ENCODE data around the gene DDX3X. TPM values are rescaled to one million over a fixed set of nuclear protein-coding genes. Genes with fewer than 3 reads are reported as not detected.

DDX3X gene
- total RNA-seq, 4 donors from 2014 or later, result 170 to 252 (median 224) TPM

DNA sequence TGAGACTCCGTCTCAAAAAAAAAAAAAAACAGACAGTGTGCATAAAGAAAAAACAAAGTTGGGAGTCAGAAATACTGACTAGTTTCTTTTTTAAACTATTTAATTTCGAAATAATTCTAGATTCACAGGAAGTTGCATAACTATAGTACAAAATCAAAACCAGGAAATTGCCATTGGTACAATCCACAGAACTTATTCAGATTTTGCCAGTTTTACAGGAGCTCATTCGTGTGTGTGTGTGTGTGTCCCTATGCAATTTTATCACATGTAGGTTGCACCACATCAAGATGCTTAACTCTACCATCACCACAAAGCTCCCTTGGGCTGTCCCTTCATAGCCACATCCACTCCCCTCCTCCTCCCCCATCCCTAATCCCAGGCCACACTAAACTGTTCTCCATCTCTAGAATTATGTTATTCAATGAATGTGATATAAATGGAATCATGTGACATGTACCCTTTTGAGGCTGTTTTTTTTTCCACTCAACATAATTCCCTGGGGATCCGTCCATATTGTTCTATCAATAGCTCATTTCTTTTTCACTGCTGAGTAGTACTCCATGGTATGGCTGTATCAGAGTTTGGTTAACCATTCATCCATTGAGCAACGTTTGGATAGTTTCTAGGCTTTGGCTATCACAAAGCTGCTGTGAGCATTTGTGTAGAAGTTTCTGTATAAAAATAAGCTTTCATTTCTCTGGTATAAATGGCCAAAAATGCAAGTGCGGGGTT, 16.3 kb upstream of the DDX3X start:
- no peak overlapping the region for H3K4me3 ChIP-seq (ENCODE audit: low read depth, poor library complexity, severe bottlenecking)
- intact Hi-C loops (cut with DNase I; ENCODE audit: low total_unique reads), result no loop called here
- TF ChIP-seq, protein P1, sequence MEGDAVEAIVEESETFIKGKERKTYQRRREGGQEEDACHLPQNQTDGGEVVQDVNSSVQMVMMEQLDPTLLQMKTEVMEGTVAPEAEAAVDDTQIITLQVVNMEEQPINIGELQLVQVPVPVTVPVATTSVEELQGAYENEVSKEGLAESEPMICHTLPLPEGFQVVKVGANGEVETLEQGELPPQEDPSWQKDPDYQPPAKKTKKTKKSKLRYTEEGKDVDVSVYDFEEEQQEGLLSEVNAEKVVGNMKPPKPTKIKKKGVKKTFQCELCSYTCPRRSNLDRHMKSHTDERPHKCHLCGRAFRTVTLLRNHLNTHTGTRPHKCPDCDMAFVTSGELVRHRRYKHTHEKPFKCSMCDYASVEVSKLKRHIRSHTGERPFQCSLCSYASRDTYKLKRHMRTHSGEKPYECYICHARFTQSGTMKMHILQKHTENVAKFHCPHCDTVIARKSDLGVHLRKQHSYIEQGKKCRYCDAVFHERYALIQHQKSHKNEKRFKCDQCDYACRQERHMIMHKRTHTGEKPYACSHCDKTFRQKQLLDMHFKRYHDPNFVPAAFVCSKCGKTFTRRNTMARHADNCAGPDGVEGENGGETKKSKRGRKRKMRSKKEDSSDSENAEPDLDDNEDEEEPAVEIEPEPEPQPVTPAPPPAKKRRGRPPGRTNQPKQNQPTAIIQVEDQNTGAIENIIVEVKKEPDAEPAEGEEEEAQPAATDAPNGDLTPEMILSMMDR (IDR thresholded peaks at IDR 0.05), result no peak
- TF ChIP-seq POLR2A (IDR thresholded peaks at IDR 0.05), result no peak
- 73 to 76% methylated on average over 6 of the region's 6 CpGs for WGBS, 2 donors
- no peak for DNase-seq (ENCODE audit: low spot score in 2 of 2)

DNA sequence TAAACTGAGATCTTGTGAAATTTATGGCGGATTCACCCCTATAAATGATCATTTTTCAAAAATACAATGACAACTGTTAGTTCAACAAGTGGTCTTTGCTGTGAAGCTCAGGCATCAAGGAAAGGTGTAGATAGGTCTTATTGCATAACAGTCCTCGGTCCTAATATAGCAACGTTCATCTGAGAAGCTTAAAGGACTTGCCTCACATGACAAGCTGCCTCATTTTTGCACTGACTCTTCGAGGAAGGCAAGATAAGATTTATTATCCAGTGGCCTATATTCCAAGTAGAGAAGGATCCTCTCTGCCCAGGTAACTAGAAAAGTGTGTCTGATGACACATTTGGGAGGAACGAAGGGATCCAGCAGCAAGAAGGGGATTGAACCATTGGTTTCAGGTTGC, 13.6 kb upstream of the DDX3X start:
- WGBS, 2 donors, result 87% methylated on average over 5 of the region's 5 CpGs
- intact Hi-C loops (cut with DNase I; ENCODE audit: low total_unique reads), result no loop called here
- TF ChIP-seq POLR2A (IDR thresholded peaks at IDR 0.05), result no peak
- TF ChIP-seq, protein P1 (IDR thresholded peaks at IDR 0.05), result no peak
- no peak for DNase-seq (ENCODE audit: low spot score in 2 of 2)
- H3K4me3 ChIP-seq (ENCODE audit: low read depth, poor library complexity, severe bottlenecking), result no peak overlapping the region

DNA sequence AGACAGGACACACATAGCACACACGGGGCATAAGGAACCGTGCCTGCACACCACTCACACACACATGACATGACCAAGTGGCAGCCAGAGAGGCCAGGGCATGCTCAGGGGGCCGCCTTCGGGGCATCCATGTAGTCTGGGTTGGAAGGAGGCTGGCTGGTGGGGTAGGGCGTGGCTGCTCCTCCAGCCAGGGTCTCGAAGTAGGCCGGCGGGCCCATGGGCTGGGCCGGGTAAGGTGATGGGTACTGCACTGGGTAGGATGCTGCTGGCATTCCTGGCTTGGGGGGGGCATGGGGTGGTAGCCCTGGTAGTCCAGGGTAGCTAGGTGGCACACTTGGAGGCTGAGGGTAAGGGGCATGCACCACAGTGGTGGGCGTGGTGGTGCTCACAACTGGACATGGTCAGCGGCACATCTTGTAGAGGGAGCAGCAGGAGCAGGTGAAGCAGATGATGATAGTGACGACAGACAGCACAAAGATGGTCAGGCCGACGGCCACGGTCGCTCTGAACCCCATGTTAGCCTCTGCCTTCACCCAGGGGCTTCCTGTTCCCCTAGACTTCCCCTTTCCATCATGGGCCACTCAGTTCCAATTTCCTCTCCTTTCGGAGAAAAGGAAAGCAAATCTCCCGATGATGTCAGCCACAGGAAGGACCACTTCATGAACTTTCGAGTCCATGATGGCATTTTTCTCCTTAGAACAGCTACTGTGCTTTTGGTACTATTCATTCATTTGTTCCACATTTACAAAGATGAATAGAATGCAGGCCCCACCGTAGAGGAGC, 10.9 kb upstream of the DDX3X start:
- no peak overlapping the region for H3K4me3 ChIP-seq (ENCODE audit: low read depth, poor library complexity, severe bottlenecking)
- intact Hi-C loops (cut with DNase I; ENCODE audit: low total_unique reads), result no loop called here
- WGBS, 2 donors, result 84 to 91% methylated on average over 14 to 20 of the region's 20 CpGs
- peak in 1 of 2 donors; percentile 71 for DNase-seq (ENCODE audit: low spot score in 2 of 2)
- no peak for TF ChIP-seq POLR2A (IDR thresholded peaks at IDR 0.05)
- TF ChIP-seq, protein P1 (IDR thresholded peaks at IDR 0.05), result no peak

DNA sequence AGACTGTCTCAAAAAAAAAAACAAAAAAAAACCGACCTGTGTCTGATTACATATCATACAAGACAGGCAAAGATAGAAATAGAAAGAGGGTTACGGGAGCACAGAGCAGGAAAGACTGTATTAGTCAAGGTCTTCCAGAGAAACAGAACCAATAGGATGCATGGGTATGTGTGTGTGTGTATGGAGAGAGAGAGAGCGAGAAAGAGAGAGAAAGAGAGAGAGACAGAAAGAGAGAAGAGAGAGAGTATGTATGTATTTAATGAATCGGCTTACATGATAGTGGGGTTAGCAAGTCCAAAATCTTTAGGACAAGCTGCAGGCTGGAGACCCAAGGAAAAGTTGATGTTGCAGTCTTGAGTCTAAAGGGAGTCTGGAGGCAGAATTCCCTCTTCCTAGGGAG, 7.5 kb upstream of the DDX3X start:
- intact Hi-C loops (cut with DNase I; ENCODE audit: low total_unique reads), result no loop called here
- H3K4me3 ChIP-seq (ENCODE audit: low read depth, poor library complexity, severe bottlenecking), result no peak overlapping the region
- WGBS, 2 donors, result 90 to 96% methylated on average over 4 of the region's 4 CpGs
- DNase-seq (ENCODE audit: low spot score in 2 of 2), result no peak
- TF ChIP-seq POLR2A (IDR thresholded peaks at IDR 0.05), result no peak
- TF ChIP-seq, protein P1 (IDR thresholded peaks at IDR 0.05), result no peak

DNA sequence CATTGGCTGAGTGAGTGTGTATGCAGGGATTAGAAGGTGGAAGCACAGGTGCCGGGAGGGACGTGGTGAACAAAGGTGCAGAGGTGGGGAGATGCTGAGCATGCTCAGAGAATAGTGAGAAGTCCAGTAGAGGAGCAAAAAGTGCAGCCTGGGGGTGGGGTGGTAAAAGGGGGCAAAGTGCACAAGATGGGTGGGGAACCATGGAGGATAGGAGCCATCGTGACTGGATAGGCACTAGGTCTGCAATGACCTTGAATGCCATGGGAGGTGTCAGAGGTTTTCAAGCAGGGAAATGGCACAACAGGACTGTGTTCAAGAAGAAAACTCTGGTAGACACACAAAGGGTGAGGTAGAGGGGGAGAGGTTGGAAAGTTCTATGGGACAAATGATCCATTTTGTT, 6.6 kb upstream of the DDX3X start:
- 89 to 95% methylated on average over 3 of the region's 3 CpGs for WGBS, 2 donors
- intact Hi-C loops (cut with DNase I; ENCODE audit: low total_unique reads), result no loop called here
- TF ChIP-seq, protein P1 (IDR thresholded peaks at IDR 0.05), result no peak
- no peak for TF ChIP-seq POLR2A (IDR thresholded peaks at IDR 0.05)

More for the DNA sequence above, 6.6 kb upstream of the DDX3X start:
- no peak for DNase-seq (ENCODE audit: low spot score in 2 of 2)
- H3K4me3 ChIP-seq (ENCODE audit: low read depth, poor library complexity, severe bottlenecking), result no peak overlapping the region

Data from lower leg skin (tissue), 4 donors.